Activated naive CD8-positive, alpha-beta T cell treated with anti-CD3 and anti-CD28 coated beads, Interleukin-2, amount 50 U/mL, for 24 hours (primary cell): ENCODE results near the gene ZNF440.
"Not testable (repeated sequence)": the region's sequence is repeated elsewhere in the genome, so short reads cannot be mapped to it uniquely, and the experiment has no call there.

Experiments used
- ATAC-seq: fragments of 150-1000 bp; cut with Tn5 transposase; one replicate; pipeline ENCODE4 v1.10.0; 2021
- DNase-seq: peaks from one replicate; pipeline ENCODE4 v3.0.0; 2021
- H3K27ac Mint-ChIP-seq: one replicate; pipeline ENCODE4 v1.8.0; 2021; ENCODE audit warnings: mild to moderate bottlenecking, mixed read lengths
- H3K27me3 Mint-ChIP-seq: one replicate; pipeline ENCODE4 v1.8.0; 2021; ENCODE audit warnings: mixed read lengths
- H3K36me3 Mint-ChIP-seq: one replicate; pipeline ENCODE4 v1.8.0; 2021; ENCODE audit warnings: low read depth, mixed read lengths
- H3K4me1 Mint-ChIP-seq: one replicate; pipeline ENCODE4 v1.8.0; 2021; ENCODE audit warnings: mixed read lengths
- H3K4me3 Mint-ChIP-seq: one replicate; pipeline ENCODE4 v1.8.0; 2021; ENCODE audit warnings: mild to moderate bottlenecking, moderate library complexity, mixed read lengths
- H3K9me3 Mint-ChIP-seq: one replicate; pipeline ENCODE4 v1.8.0; 2021; ENCODE audit warnings: mixed read lengths

Gene ZNF440

GRCh38 chr19:11798391-11799330 lies 15.4 kb upstream of the ZNF440 start, which contains the start of gene ZNF491:
Gene ZNF491 (plus strand): TSS chr19:11798523. CDS start chr19:11805954, 7,431 bp downstream.
- H3K27me3 Mint-ChIP-seq = no peaks in the 10 kb centered on the region
- peaks cover 14% of the 10 kb centered on the region for H3K4me1 Mint-ChIP-seq
- ATAC-seq = peak; percentile 99

GRCh38 chr19:11806354-11807098 lies 7.5 kb upstream of the ZNF440 start:
- Mint-ChIP-seq H3K9me3 (peaks cover 37% of the 10 kb centered on the region), H3K4me3 (no peak overlapping the region), H3K36me3 (peaks cover 37% of the 10 kb centered on the region), H3K27ac (no peak overlapping the region), H3K27me3 (no peaks in the 10 kb centered on the region), H3K4me1 (no peaks in the 10 kb centered on the region)
- no peak for ATAC-seq
- no peak for DNase-seq

More at GRCh38 chr19:11798391-11799330, 15.4 kb upstream of the ZNF440 start, which contains the start of gene ZNF491:
- peaks cover 5% of the 10 kb centered on the region for H3K9me3 Mint-ChIP-seq
- H3K4me3 Mint-ChIP-seq = peak within 1 kb of the TSS; percentile 84
- H3K27ac Mint-ChIP-seq = no peak within 1 kb of the TSS
- H3K36me3 Mint-ChIP-seq = peaks cover 4% of the 10 kb centered on the region
- peak; percentile 88 for DNase-seq

GRCh38 chr19:11807099-11807380 lies 7.0 kb upstream of the ZNF440 start:
- Mint-ChIP-seq H3K9me3 (peaks cover 37% of the 10 kb centered on the region), H3K4me1 (peaks cover under 1% of the 10 kb centered on the region), H3K4me3 (no peak overlapping the region), H3K36me3 (peaks cover 37% of the 10 kb centered on the region), H3K27me3 (no peaks in the 10 kb centered on the region), H3K27ac (no peak overlapping the region)
- no peak for ATAC-seq
- no peak for DNase-seq

- H3K9me3 Mint-ChIP-seq = peaks cover 8% of the 10 kb centered on the region
- peak overlapping the region; percentile 39 for H3K27ac Mint-ChIP-seq
- H3K4me3 Mint-ChIP-seq = peak overlapping the region; percentile 89
- ATAC-seq = peak; percentile 25
- H3K36me3 Mint-ChIP-seq = peaks cover 21% of the 10 kb centered on the region
- no peaks in the 10 kb centered on the region for H3K27me3 Mint-ChIP-seq
- DNase-seq = no peak
- peaks cover 25% of the 10 kb centered on the region for H3K4me1 Mint-ChIP-seq
These were observed 407 bp upstream of the ZNF440 start for GRCh38 chr19:11813703-11814028.

GRCh38 chr19:11814700-11815035 lies 595 bp downstream of the ZNF440 start:
- H3K27ac Mint-ChIP-seq = no peak overlapping the region
- no peak for ATAC-seq
- H3K27me3 Mint-ChIP-seq = no peaks in the 10 kb centered on the region

GRCh38 chr19:11821474-11822109 lies 7.5 kb downstream of the ZNF440 start:
- no peak for DNase-seq
- no peak overlapping the region for H3K4me3 Mint-ChIP-seq
- peaks cover 5% of the 10 kb centered on the region for H3K4me1 Mint-ChIP-seq
- no peaks in the 10 kb centered on the region for H3K27me3 Mint-ChIP-seq
- peaks cover 14% of the 10 kb centered on the region for H3K9me3 Mint-ChIP-seq
- no peak overlapping the region for H3K27ac Mint-ChIP-seq
- peak; percentile 46 for ATAC-seq
- peaks cover 51% of the 10 kb centered on the region for H3K36me3 Mint-ChIP-seq

More at GRCh38 chr19:11814700-11815035, 595 bp downstream of the ZNF440 start:
- no peak for DNase-seq
- Mint-ChIP-seq H3K9me3 (peaks cover 3% of the 10 kb centered on the region), H3K4me3 (peak overlapping the region; percentile 89), H3K36me3 (peaks cover 22% of the 10 kb centered on the region), H3K4me1 (peaks cover 25% of the 10 kb centered on the region)

- not testable (repeated sequence) for H3K27ac Mint-ChIP-seq, H3K4me3 Mint-ChIP-seq, H3K4me1 Mint-ChIP-seq, DNase-seq, H3K27me3 Mint-ChIP-seq
- Mint-ChIP-seq H3K9me3 (peaks cover 54% of the 10 kb centered on the region), H3K36me3 (peaks cover 84% of the 10 kb centered on the region)
- peak; percentile 20 for ATAC-seq
These were observed 15.1 kb downstream of the ZNF440 start for GRCh38 chr19:11828957-11829876.

- H3K27ac Mint-ChIP-seq = no peak overlapping the region
- peaks cover 6% of the 10 kb centered on the region for H3K4me1 Mint-ChIP-seq
- ATAC-seq (no peak), DNase-seq (no peak)
- peaks cover 82% of the 10 kb centered on the region for H3K36me3 Mint-ChIP-seq
- peaks cover 56% of the 10 kb centered on the region for H3K9me3 Mint-ChIP-seq
- H3K27me3 Mint-ChIP-seq = no peaks in the 10 kb centered on the region
- H3K4me3 Mint-ChIP-seq = no peak overlapping the region
These were observed 18.3 kb downstream of the ZNF440 start for GRCh38 chr19:11832253-11832912.

GRCh38 chr19:11833541-11833940 lies 19.5 kb downstream of the ZNF440 start:
- no peak overlapping the region for H3K4me3 Mint-ChIP-seq
- DNase-seq = no peak
- H3K36me3 Mint-ChIP-seq = peaks cover 71% of the 10 kb centered on the region
- peaks cover 6% of the 10 kb centered on the region for H3K4me1 Mint-ChIP-seq
- H3K27ac Mint-ChIP-seq = no peak overlapping the region
- no peak for ATAC-seq
- peaks cover 51% of the 10 kb centered on the region for H3K9me3 Mint-ChIP-seq
- no peaks in the 10 kb centered on the region for H3K27me3 Mint-ChIP-seq

GRCh38 chr19:11835626-11836066 lies 21.6 kb downstream of the ZNF440 start:
- H3K27me3 Mint-ChIP-seq, H3K27ac Mint-ChIP-seq, DNase-seq, ATAC-seq, H3K4me3 Mint-ChIP-seq, H3K4me1 Mint-ChIP-seq: not testable (repeated sequence)
- peaks cover 48% of the 10 kb centered on the region for H3K9me3 Mint-ChIP-seq
- peaks cover 51% of the 10 kb centered on the region for H3K36me3 Mint-ChIP-seq

- Mint-ChIP-seq H3K27me3 (no peaks in the 10 kb centered on the region), H3K27ac (peak overlapping the region; percentile 5), H3K9me3 (peaks cover 12% of the 10 kb centered on the region), H3K4me1 (peaks cover 19% of the 10 kb centered on the region), H3K4me3 (no peak overlapping the region), H3K36me3 (no peaks in the 10 kb centered on the region)
- ATAC-seq = no peak
- no peak for DNase-seq
These were observed 29.6 kb downstream of the ZNF440 start for GRCh38 chr19:11843722-11844121.

- not testable (repeated sequence) for H3K27me3 Mint-ChIP-seq, DNase-seq, H3K4me3 Mint-ChIP-seq, ATAC-seq, H3K9me3 Mint-ChIP-seq, H3K27ac Mint-ChIP-seq
- Mint-ChIP-seq H3K36me3 (peaks cover 16% of the 10 kb centered on the region), H3K4me1 (peaks cover 36% of the 10 kb centered on the region)
These were observed 33.5 kb downstream of the ZNF440 start for GRCh38 chr19:11847615-11848014.

GRCh38 chr19:11848200-11848593 lies 34.1 kb downstream of the ZNF440 start:
- Mint-ChIP-seq H3K4me1 (peaks cover 31% of the 10 kb centered on the region), H3K4me3 (peak overlapping the region; percentile 82), H3K36me3 (peaks cover 18% of the 10 kb centered on the region), H3K27ac (peak overlapping the region; percentile 81), H3K9me3 (peaks cover 3% of the 10 kb centered on the region), H3K27me3 (no peaks in the 10 kb centered on the region)
- DNase-seq = no peak
- no peak for ATAC-seq
